SU-DHL-6 (cell line): ENCODE results near the gene FXYD4.

Experiments
- H2AFZ ChIP-seq: fragments of 200-600 bp; sonication (generic); 2 replicates; pipeline ENCODE4 v1.6.1; 2014; ENCODE audit warnings: low read depth, mild to moderate bottlenecking, moderate library complexity, mixed read lengths, antibody characterized with exemption, low read length; ENCODE audit not compliant: severe bottlenecking
- H3F3A ChIP-seq: fragments of 200-600 bp; shearing (Covaris generic); 2 replicates; pipeline ENCODE4 v1.6.0; 2016; ENCODE audit warnings: antibody characterized with exemption, mild to moderate bottlenecking; ENCODE audit not compliant: insufficient read depth
- H3K27ac ChIP-seq: fragments of 200-600 bp; sonication (generic); 2 replicates; pipeline ENCODE4 v1.5.1; 2016; ENCODE audit warnings: low read depth, mild to moderate bottlenecking, low read length, moderate library complexity, mixed read lengths
- H3K27me3 ChIP-seq: fragments of 200-600 bp; sonication (generic), shearing (Covaris generic); 2 replicates; pipeline ENCODE4 v1.6.0; 2014; ENCODE audit warnings: mild to moderate bottlenecking, low read length
- H3K36me3 ChIP-seq: fragments of 200-600 bp; sonication (generic); 2 replicates; pipeline ENCODE4 v1.6.1; 2014; ENCODE audit warnings: mild to moderate bottlenecking, low read length, mixed read lengths
- H3K4me2 ChIP-seq: fragments of 300-600, 200-600 bp; shearing (Covaris generic), sonication (generic); 2 replicates; pipeline ENCODE4 v1.6.0; 2014; ENCODE audit warnings: low read length, low read depth, mild to moderate bottlenecking; ENCODE audit not compliant: poor library complexity, severe bottlenecking
- H3K4me3 ChIP-seq: fragments of 200-600 bp; sonication (generic); 2 replicates; pipeline ENCODE4 v1.5.1; 2014; ENCODE audit warnings: antibody characterized with exemption, low read length, mild to moderate bottlenecking, mixed read lengths; ENCODE audit not compliant: insufficient read depth, poor library complexity, severe bottlenecking
- H3K79me2 ChIP-seq: fragments of 200-600 bp; sonication (generic); 2 replicates; pipeline ENCODE4 v1.6.1; 2014; ENCODE audit warnings: mild to moderate bottlenecking, low read length, moderate library complexity; ENCODE audit not compliant: insufficient read depth
- H3K9ac ChIP-seq: fragments of 200-600 bp; sonication (generic); 2 replicates; pipeline ENCODE4 v1.7.0; 2014; ENCODE audit warnings: mild to moderate bottlenecking, low read length
- H3K9me2 ChIP-seq: fragments of 200-600 bp; sonication (generic); replicated peaks from 2 replicates; pipeline ENCODE4 v1.6.1; 2014; ENCODE audit warnings: low read length; ENCODE audit not compliant: insufficient read depth
- H3K9me3 ChIP-seq: fragments of 200-600 bp; sonication (generic); 2 replicates; pipeline ENCODE4 v1.6.1; 2014; ENCODE audit warnings: low read length, mixed read lengths; ENCODE audit not compliant: insufficient read depth
- H4K20me1 ChIP-seq: fragments of 200-600 bp; sonication (generic); 2 replicates; pipeline ENCODE4 v1.6.1; 2014; ENCODE audit warnings: low read depth, mild to moderate bottlenecking, antibody characterized with exemption, low read length, moderate library complexity, mixed read lengths
- CTCF ChIP-seq: fragments of 200-600 bp; sonication (generic); IDR thresholded peaks from one replicate; pipeline ENCODE4 v1.5.1; 2017; ENCODE audit warnings: antibody characterized with exemption, mild to moderate bottlenecking, low read length, moderate library complexity; ENCODE audit not compliant: insufficient read depth, poor library complexity, severe bottlenecking
- EZH2phosphoT487 ChIP-seq: fragments of 200-600 bp; sonication (generic), shearing (Covaris generic); conservative IDR thresholded peaks from 2 replicates; pipeline ENCODE4 v1.6.1; 2018; ENCODE audit warnings: mild to moderate bottlenecking, antibody characterized with exemption, low read length, moderate library complexity, mixed read lengths

FXYD4 gene

GRCh38 chr10:43411536-43411935 lies 40.1 kb downstream of the FXYD4 start:
- peaks cover 28% of the 10 kb centered on the region for H3K79me2 ChIP-seq
- H3K9ac ChIP-seq = no peak overlapping the region
- H3K9me3 ChIP-seq = no peaks in the 10 kb centered on the region
- H2AFZ ChIP-seq = no peak overlapping the region
- H4K20me1 ChIP-seq = no peaks in the 10 kb centered on the region
- no peak overlapping the region for H3K27ac ChIP-seq
- H3K4me2 ChIP-seq = no peak overlapping the region
- peaks cover 24% of the 10 kb centered on the region for H3F3A ChIP-seq
- H3K27me3 ChIP-seq = no peaks in the 10 kb centered on the region
- TF ChIP-seq EZH2phosphoT487 = no peak
- no peak for TF ChIP-seq CTCF
- H3K9me2 ChIP-seq = no peaks in the 10 kb centered on the region
- H3K36me3 ChIP-seq = peaks cover 4% of the 10 kb centered on the region; the same call in 1 of the 2 replicates
- H3K4me3 ChIP-seq = no peak overlapping the region

GRCh38 chr10:43415544-43415943 lies 44.1 kb downstream of the FXYD4 start:
- Histone ChIP-seq H3F3A (peaks cover 32% of the 10 kb centered on the region), H2AFZ (no peak overlapping the region), H3K79me2 (no peaks in the 10 kb centered on the region), H3K27me3 (no peaks in the 10 kb centered on the region), H3K27ac (no peak overlapping the region), H3K9ac (no peak overlapping the region), H3K9me2 (no peaks in the 10 kb centered on the region), H4K20me1 (no peaks in the 10 kb centered on the region), H3K9me3 (no peaks in the 10 kb centered on the region), H3K36me3 (no peaks in the 10 kb centered on the region), H3K4me3 (no peak overlapping the region), H3K4me2 (no peak overlapping the region)
- TF ChIP-seq CTCF = no peak
- TF ChIP-seq EZH2phosphoT487 = no peak

GRCh38 chr10:43417950-43418768 lies 46.7 kb downstream of the FXYD4 start:
- H3K27ac ChIP-seq = peak overlapping the region; percentile 86

More at GRCh38 chr10:43417950-43418768, 46.7 kb downstream of the FXYD4 start:
- Histone ChIP-seq H3K9me3 (no peaks in the 10 kb centered on the region), H3K4me2 (peak overlapping the region; percentile 56), H3K79me2 (no peaks in the 10 kb centered on the region), H3K4me3 (no peak overlapping the region), H3F3A (peaks cover 40% of the 10 kb centered on the region), H3K36me3 (no peaks in the 10 kb centered on the region), H3K27me3 (no peaks in the 10 kb centered on the region), H3K9ac (peak overlapping the region; percentile 34), H2AFZ (peak overlapping the region; percentile 64), H4K20me1 (no peaks in the 10 kb centered on the region), H3K9me2 (no peaks in the 10 kb centered on the region)
- TF ChIP-seq CTCF (no peak), EZH2phosphoT487 (no peak)
